SK-N-SH (cell line): ENCODE data around the gene SETBP1. TPM values are rescaled to one million over a fixed set of nuclear protein-coding genes. Genes with fewer than 3 reads are reported as not detected.

Source experiments
- CTCF ChIA-PET: fragments of 300-600, 350-600 bp; formaldehyde crosslinking; extraction: SDS; loops from one replicate; lab custom pipeline; 2021; lab: Yijun Ruan, JAX
- POLR2A ChIA-PET: fragments of 350-600 bp; sonication (Branson Sonifier 250); formaldehyde crosslinking; extraction: SDS; loops from one replicate; lab custom pipeline; 2020; ENCODE audit warnings: antibody characterized with exemption, inconsistent platforms; lab: Yijun Ruan, JAX
- DNase-seq: peaks from one replicate; pipeline ENCODE4 v3.0.0; 2012
- H2AFZ ChIP-seq: fragments of 200-600 bp; sonication (generic); 2 replicates; pipeline ENCODE4 v1.8.1; 2016; ENCODE audit warnings: antibody characterized with exemption, mild to moderate bottlenecking, low read depth
- H3F3A ChIP-seq: fragments of 200-600 bp; sonication (generic); replicated peaks from 2 replicates; pipeline ENCODE3; 2016; ENCODE audit warnings: antibody characterized with exemption, mild to moderate bottlenecking; ENCODE audit not compliant: insufficient read depth
- H3K27ac ChIP-seq, 2 experiments: fragments of 200-500 bp in 1 of 2; fragments of 200-600 bp in 1 of 2; sonication (Bioruptor generic) in 1 of 2; sonication (generic), shearing (Covaris generic) in 1 of 2; 2 replicates each; pipeline versions ENCODE4 v1.5.1 to v1.6.1; 2014 to 2016; ENCODE audit warnings: low read depth in 2 of 2, inconsistent platforms in 1 of 2, low read length in 1 of 2, mild to moderate bottlenecking in 1 of 2, mixed read lengths in 1 of 2
- H3K27me3 ChIP-seq: fragments of 200-600 bp; sonication (generic), shearing (Covaris generic); 2 replicates; pipeline ENCODE4 v1.6.1; 2016; ENCODE audit warnings: mixed run types; ENCODE audit not compliant: insufficient read depth
- H3K36me3 ChIP-seq, 2 experiments: fragments of 200-500 bp in 1 of 2; fragments of 200-600 bp in 1 of 2; sonication (Bioruptor generic) in 1 of 2; sonication (generic) in 1 of 2; replicated peaks in 1 of 2; 2 replicates each; pipeline versions ENCODE3 to v1.5.1; 2014 to 2016; ENCODE audit warnings: low read length in 1 of 2, mild to moderate bottlenecking in 1 of 2; ENCODE audit not compliant: insufficient read depth in 2 of 2, control insufficient read depth in 1 of 2
- H3K4me1 ChIP-seq, 2 experiments: fragments of 200-500 bp in 1 of 2; fragments of 200-600 bp in 1 of 2; sonication (Bioruptor generic) in 1 of 2; sonication (generic), shearing (Covaris generic) in 1 of 2; 2 replicates each; pipeline versions ENCODE4 v1.5.1 to v1.6.1; 2014 to 2016; ENCODE audit warnings: low read depth in 1 of 2, low read length in 1 of 2, mixed run types in 1 of 2; ENCODE audit not compliant: insufficient read depth in 2 of 2, control insufficient read depth in 1 of 2
- H3K4me2 ChIP-seq: fragments of 200-600 bp; sonication (generic), shearing (Covaris generic); 2 replicates; pipeline ENCODE4 v1.6.1; 2017; ENCODE audit warnings: mixed run types
- H3K4me3 ChIP-seq, 2 experiments: fragments of 200-500 bp in 1 of 2; fragments of 200-600 bp in 1 of 2; sonication (Bioruptor generic) in 1 of 2; sonication (generic), shearing (Covaris generic) in 1 of 2; 2 replicates each; pipeline versions ENCODE4 v1.5.1 to v1.8.1; 2014 to 2016; ENCODE audit warnings: low read depth in 2 of 2, inconsistent platforms in 1 of 2, low read length in 1 of 2, mild to moderate bottlenecking in 1 of 2, mixed read lengths in 1 of 2, moderate library complexity in 1 of 2
- H3K79me2 ChIP-seq: fragments of 200-600 bp; sonication (generic); 2 replicates; pipeline ENCODE4 v1.8.1; 2017; ENCODE audit warnings: mild to moderate bottlenecking; ENCODE audit not compliant: insufficient read depth
- H3K9ac ChIP-seq: fragments of 200-600 bp; sonication (generic); 2 replicates; pipeline ENCODE4 v1.6.1; 2017; ENCODE audit warnings: mixed run types
- H3K9me2 ChIP-seq: fragments of 200-600 bp; sonication (generic); 2 replicates; pipeline ENCODE4 v1.6.1; 2017; ENCODE audit warnings: mixed run types
- H3K9me3 ChIP-seq: fragments of 200-600 bp; sonication (generic); 2 replicates; pipeline ENCODE4 v1.6.1; 2017; ENCODE audit warnings: mixed run types, mild to moderate bottlenecking, moderate library complexity
- H4K20me1 ChIP-seq: fragments of 200-600 bp; sonication (generic); 2 replicates; pipeline ENCODE4 v1.6.1; 2017; ENCODE audit warnings: mild to moderate bottlenecking, mixed run types; ENCODE audit not compliant: insufficient read depth
- CHD2 ChIP-seq: fragments of 150-350 bp; IDR thresholded peaks from 2 replicates; pipeline ENCODE4 v1.6.1; 2018; ENCODE audit warnings: low read length; ENCODE audit not compliant: partially characterized antibody
- ELF1 ChIP-seq: IDR thresholded peaks from 2 replicates; pipeline ENCODE4 v1.4.0; 2012
- FOXM1 ChIP-seq: IDR thresholded peaks from 2 replicates; pipeline ENCODE4 v1.4.0; 2012; ENCODE audit warnings: low read depth, mild to moderate bottlenecking
- GABPA ChIP-seq: IDR thresholded peaks from 2 replicates; pipeline ENCODE4 v1.4.0; 2012; ENCODE audit warnings: low read depth, mild to moderate bottlenecking
- JUND ChIP-seq: IDR thresholded peaks from 2 replicates; pipeline ENCODE4 v1.4.0; 2012
- NRF1 ChIP-seq: IDR thresholded peaks from 2 replicates; pipeline ENCODE4 v1.6.1; 2012; ENCODE audit warnings: low read depth, mild to moderate bottlenecking, low read length
- PBX3 ChIP-seq: IDR thresholded peaks from 2 replicates; pipeline ENCODE4; 2012
- POLR2AphosphoS5 ChIP-seq: IDR thresholded peaks from 2 replicates; pipeline ENCODE4 v1.6.1; 2012; ENCODE audit warnings: low read depth, low read length
- RCOR1 ChIP-seq: fragments of 150-350 bp; IDR thresholded peaks from 2 replicates; pipeline ENCODE4 v1.6.1; 2017; ENCODE audit warnings: antibody characterized with exemption, low read length
- REST ChIP-seq: IDR thresholded peaks from 2 replicates; pipeline ENCODE4 v1.6.1; 2012; ENCODE audit warnings: mild to moderate bottlenecking, low read depth, low read length, moderate library complexity
- RFX5 ChIP-seq: IDR thresholded peaks from 2 replicates; pipeline ENCODE4 v1.6.1; 2012; ENCODE audit warnings: mild to moderate bottlenecking, improper control_type of control experiment, low read length
- RXRA ChIP-seq: IDR thresholded peaks from 2 replicates; pipeline ENCODE4 v1.4.0; 2012; ENCODE audit warnings: low read depth, mild to moderate bottlenecking, borderline replicate concordance
- SIN3A ChIP-seq: IDR thresholded peaks from 2 replicates; pipeline ENCODE4 v1.6.1; 2012; ENCODE audit warnings: low read depth, mild to moderate bottlenecking, low read length, moderate library complexity, borderline replicate concordance
- SMC3 ChIP-seq: IDR thresholded peaks from 2 replicates; pipeline ENCODE4 v1.6.1; 2012; ENCODE audit warnings: low read depth, low read length, improper control_type of control experiment
- TCF12 ChIP-seq: IDR thresholded peaks from 2 replicates; pipeline ENCODE4 v1.4.0; 2012
- TEAD4 ChIP-seq: IDR thresholded peaks from 2 replicates; pipeline ENCODE4 v1.4.0; 2012; ENCODE audit warnings: mild to moderate bottlenecking, borderline replicate concordance; ENCODE audit not compliant: insufficient read depth
- USF2 ChIP-seq: fragments of 150-350 bp; IDR thresholded peaks from 2 replicates; pipeline ENCODE4 v1.6.1; 2017; ENCODE audit warnings: antibody characterized with exemption, low read length, low read depth, borderline replicate concordance
- YY1 ChIP-seq: IDR thresholded peaks from 2 replicates; pipeline ENCODE4 v1.4.0; 2012; ENCODE audit warnings: low read depth, mild to moderate bottlenecking
- ZBTB33 ChIP-seq: IDR thresholded peaks from 2 replicates; pipeline ENCODE4 v1.4.0; 2012; ENCODE audit warnings: low read depth, borderline replicate concordance
- WGBS: methylation state at CpG from one replicate; pipeline ENCODE4 v1.1.6; 2017; ENCODE audit warnings: low lambda C conversion rate; 5-methylcytosine and 5-hydroxymethylcytosine counted together
- polyA plus RNA-seq, 3 experiments: library from polyadenylated mRNA; depleted of rRNA; stranded (reverse); fragments of >200 nt; gene quantifications; 2 replicates each; pipeline ENCODE4 v1.2.3, GENCODE V29; 2012

The SETBP1 gene
- polyA plus RNA-seq, 1 of the 3 experiments (the other 2 are of a cell fraction) = 3.0 TPM

- Histone ChIP-seq H3K27me3 (no peaks in the 10 kb centered on the region), H3K9ac (no peak overlapping the region), H2AFZ (no peak overlapping the region), H3K79me2 (no peaks in the 10 kb centered on the region), H3K9me3 (no peaks in the 10 kb centered on the region), H3K36me3 (no peaks in the 10 kb centered on the region), H3K4me2 (no peak overlapping the region), H3K4me3 (no peak overlapping the region), H4K20me1 (no peaks in the 10 kb centered on the region), H3K4me1 (peaks cover 0 to under 1% of the 10 kb centered on the region in 2 experiments; a peak in 3 of 4 replicates), H3K27ac (no peak overlapping the region), H3K9me2 (no peaks in the 10 kb centered on the region), H3F3A (no peaks in the 10 kb centered on the region)
- POLR2A ChIA-PET = no interaction called here
- DNase-seq = no peak
- CTCF ChIA-PET = no interaction called here
- 68% methylated on average over 1 of the region's 1 CpG for WGBS
- no peak for TF ChIP-seq YY1
- TF ChIP-seq TEAD4 = no peak
- TF ChIP-seq NRF1 = no peak
- TF ChIP-seq CHD2 = no peak
- TF ChIP-seq TCF12 = no peak
- no peak for TF ChIP-seq RXRA
- no peak for TF ChIP-seq RFX5
- TF ChIP-seq RCOR1 = no peak
- TF ChIP-seq SIN3A = no peak
- TF ChIP-seq JUND = no peak
- TF ChIP-seq REST = no peak
- no peak for TF ChIP-seq SMC3
- TF ChIP-seq USF2 = no peak
- TF ChIP-seq GABPA = no peak
- no peak for TF ChIP-seq POLR2AphosphoS5
Observed at GRCh38 chr18:45111502-45111848, 430.8 kb downstream of the SETBP1 start.

- no peaks in the 10 kb centered on the region for H3K79me2 ChIP-seq
- TF ChIP-seq ELF1 (no peak), SMC3 (no peak), YY1 (no peak), PBX3 (no peak), USF2 (no peak), CHD2 (no peak), POLR2AphosphoS5 (no peak), ZBTB33 (no peak), NRF1 (no peak), FOXM1 (no peak), RXRA (no peak)
Observed at GRCh38 chr18:45112682-45113081, 432.0 kb downstream of the SETBP1 start.

More at GRCh38 chr18:45112682-45113081, 432.0 kb downstream of the SETBP1 start:
- H3K4me2 ChIP-seq = no peak overlapping the region
- no peak overlapping the region for H3K27ac ChIP-seq
- no peaks in the 10 kb centered on the region for H3K4me1 ChIP-seq
- no peak overlapping the region for H3K4me3 ChIP-seq
- no peaks in the 10 kb centered on the region for H3K9me2 ChIP-seq
- ChIA-PET CTCF (no interaction called here), POLR2A (no interaction called here)
- no peak overlapping the region for H2AFZ ChIP-seq
- no peaks in the 10 kb centered on the region for H3F3A ChIP-seq
- no peak for DNase-seq
- H4K20me1 ChIP-seq = no peaks in the 10 kb centered on the region
- H3K9me3 ChIP-seq = no peaks in the 10 kb centered on the region
- H3K36me3 ChIP-seq = no peaks in the 10 kb centered on the region
- no peaks in the 10 kb centered on the region for H3K27me3 ChIP-seq
- WGBS = 100% methylated on average over 1 of the region's 1 CpG
- H3K9ac ChIP-seq = no peak overlapping the region
